Thyroid gland (tissue), 4 donors: Measurements from ENCODE around the gene TBRG4. TPM values are rescaled to one million over a fixed set of nuclear protein-coding genes. Genes with fewer than 3 reads are reported as not detected.
"Not testable (repeated sequence)": the region's sequence is repeated elsewhere in the genome, so short reads cannot be mapped to it uniquely, and the experiment has no call there.

ENCODE experiments used
- DNase-seq, 2 donors: peaks; one replicate each; pipeline ENCODE4 v3.0.0-alpha.2; 2019
- H3K27ac ChIP-seq, 3 donors: fragments of 200-600 bp; sonication (generic); 1 replicate in 2 of 3; 2 replicates in 1 of 3; pipeline ENCODE4 v1.5.1; 2016 to 2019; ENCODE audit warnings: mild to moderate bottlenecking in 1 of 3, moderate library complexity in 1 of 3
- H3K27me3 ChIP-seq: fragments of 200-600 bp; sonication (generic); one replicate; pipeline ENCODE4 v1.5.1; 2019
- H3K36me3 ChIP-seq, 2 donors: fragments of 200-600 bp; sonication (generic); one replicate each; pipeline ENCODE4 v1.5.1; 2016 to 2019
- H3K4me1 ChIP-seq, 2 donors: fragments of 200-600 bp; sonication (generic); one replicate each; pipeline ENCODE4 v1.5.1; 2017 to 2019
- H3K4me3 ChIP-seq, 3 donors: fragments of 200-600 bp; sonication (generic); replicated peaks in 1 of 3; 1 replicate in 2 of 3; 2 replicates in 1 of 3; pipeline ENCODE4 v1.5.1; 2016; ENCODE audit warnings: mild to moderate bottlenecking in 1 of 3
- H3K9me3 ChIP-seq: fragments of 200-600 bp; sonication (generic); one replicate; pipeline ENCODE4 v1.5.1; 2017
- CTCF ChIP-seq, 6 experiments: fragments of 200-600 bp in 3 of 6; fragments of 450-650 bp in 3 of 6; sonication (generic) in 3 of 6; IDR thresholded peaks; one replicate each; pipeline ENCODE4 v1.5.1; 2016 to 2019; ENCODE audit warnings: antibody characterized with exemption in 6 of 6, mild to moderate bottlenecking in 2 of 6, inconsistent platforms in 1 of 6, moderate library complexity in 1 of 6
- POLR2A ChIP-seq, 2 donors: fragments of 450-650 bp; IDR thresholded peaks; one replicate each; pipeline ENCODE4 v1.6.1; 2017; ENCODE audit warnings: antibody characterized with exemption in 2 of 2, mild to moderate bottlenecking in 2 of 2, moderate library complexity in 1 of 2
- WGBS, 2 donors: methylation state at CpG; one replicate each; pipeline ENCODE4 v1.1.5; 2017; 5-methylcytosine and 5-hydroxymethylcytosine counted together
- intact Hi-C: fragments of 100-400 bp; cut with DNase I; formaldehyde crosslinking; loops from one replicate; pipeline ENCODE4 v1.15.1; 2023
- total RNA-seq, 4 donors: library from RNA; depleted of rRNA; stranded (reverse); fragments of >200 nt; gene quantifications; one replicate each; pipeline ENCODE4 v1.2.3, GENCODE V29; 2016

TBRG4 gene
- total RNA-seq, 4 donors from 2014 or later: 40.0 to 57.6 (median 49.3) TPM

DNA sequence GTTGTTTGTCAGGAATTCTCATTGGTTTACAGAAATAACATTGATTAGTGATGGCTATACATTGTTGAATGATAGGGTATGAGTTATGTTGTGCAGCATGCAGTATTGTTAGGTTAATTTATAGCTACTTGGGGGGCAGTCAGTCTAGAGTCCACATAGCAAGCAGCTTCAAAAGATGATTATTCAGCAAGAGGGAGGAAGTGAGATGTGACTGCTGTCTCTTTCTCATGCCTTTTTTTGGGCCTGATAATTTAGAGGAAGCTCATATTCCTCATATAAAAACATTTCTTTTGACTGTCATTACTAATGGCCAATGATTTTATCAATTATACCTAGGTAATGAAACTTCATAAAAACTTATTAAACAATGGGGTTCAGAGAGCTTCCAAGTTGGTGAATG, 3.4 kb upstream of the TBRG4 start:
- Histone ChIP-seq H3K4me3 (no peak overlapping the region), H3K4me1 (peaks cover 5 to 15% of the 10 kb centered on the region in 2 donors), H3K36me3 (no peaks in the 10 kb centered on the region), H3K9me3 (no peaks in the 10 kb centered on the region), H3K27ac (no peak overlapping the region), H3K27me3 (no peaks in the 10 kb centered on the region)
- intact Hi-C loops: no loop called here
- DNase-seq: no peak
- TF ChIP-seq POLR2A (IDR thresholded peaks at IDR 0.05) (no peak), CTCF (IDR thresholded peaks at IDR 0.05) (no peak)

- intact Hi-C loops, H3K27me3 ChIP-seq, H3K4me3 ChIP-seq, H3K27ac ChIP-seq, DNase-seq, H3K9me3 ChIP-seq, H3K36me3 ChIP-seq: not testable (repeated sequence)
- 52 to 62% methylated on average over 1 of the region's 1 CpG for WGBS, 2 donors
- H3K4me1 ChIP-seq: peaks cover 5 to 15% of the 10 kb centered on the region in 2 donors
Measured at GRCh38 chr7:45114257-45114656, 2.8 kb upstream of the TBRG4 start.

- H3K27me3 ChIP-seq: no peaks in the 10 kb centered on the region
- DNase-seq: no peak
- TF ChIP-seq CTCF (IDR thresholded peaks at IDR 0.05) (no peak), POLR2A (IDR thresholded peaks at IDR 0.05) (no peak)
- peaks cover 5 to 15% of the 10 kb centered on the region in 2 donors for H3K4me1 ChIP-seq
- intact Hi-C loops: no loop called here
- no peak overlapping the region for H3K27ac ChIP-seq
- 88 to 95% methylated on average over 1 of the region's 1 CpG for WGBS, 2 donors
- peaks cover 12 to 13% of the 10 kb centered on the region in 2 donors for H3K36me3 ChIP-seq
- H3K4me3 ChIP-seq: no peak overlapping the region
- no peaks in the 10 kb centered on the region for H3K9me3 ChIP-seq
Measured at GRCh38 chr7:45112648-45113047, 1.2 kb upstream of the TBRG4 start.

DNA sequence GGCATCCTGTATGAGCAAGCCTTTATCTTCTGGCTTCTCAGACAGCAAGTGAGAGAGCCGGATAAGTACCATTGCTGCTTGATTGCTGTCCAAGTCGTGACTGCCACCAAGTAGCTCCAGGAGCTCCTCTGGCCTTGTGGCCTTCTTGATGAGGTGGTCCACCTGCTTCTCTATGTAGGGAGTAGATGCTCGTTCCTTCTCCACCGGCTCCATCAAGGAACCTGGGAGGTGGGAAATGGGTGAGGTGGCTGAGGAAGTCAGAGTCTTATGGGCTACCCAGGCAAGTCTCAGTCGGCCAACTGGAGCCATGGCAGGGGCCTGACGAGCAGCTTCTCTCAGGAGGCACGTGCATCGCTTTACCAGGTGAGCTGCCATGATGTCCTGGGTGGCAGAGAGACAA, 2.6 kb downstream of the TBRG4 start:
- Histone ChIP-seq H3K4me1 (peaks cover 5 to 15% of the 10 kb centered on the region in 2 donors), H3K36me3 (peaks cover 46 to 51% of the 10 kb centered on the region in 2 donors), H3K27ac (no peak overlapping the region), H3K9me3 (no peaks in the 10 kb centered on the region), H3K4me3 (no peak overlapping the region), H3K27me3 (no peaks in the 10 kb centered on the region)
- no peak for DNase-seq
- intact Hi-C loops: no loop called here
- 80 to 87% methylated on average over 8 of the region's 8 CpGs for WGBS, 2 donors
- TF ChIP-seq CTCF (IDR thresholded peaks at IDR 0.05) (no peak), POLR2A (IDR thresholded peaks at IDR 0.05) (no peak)

DNA sequence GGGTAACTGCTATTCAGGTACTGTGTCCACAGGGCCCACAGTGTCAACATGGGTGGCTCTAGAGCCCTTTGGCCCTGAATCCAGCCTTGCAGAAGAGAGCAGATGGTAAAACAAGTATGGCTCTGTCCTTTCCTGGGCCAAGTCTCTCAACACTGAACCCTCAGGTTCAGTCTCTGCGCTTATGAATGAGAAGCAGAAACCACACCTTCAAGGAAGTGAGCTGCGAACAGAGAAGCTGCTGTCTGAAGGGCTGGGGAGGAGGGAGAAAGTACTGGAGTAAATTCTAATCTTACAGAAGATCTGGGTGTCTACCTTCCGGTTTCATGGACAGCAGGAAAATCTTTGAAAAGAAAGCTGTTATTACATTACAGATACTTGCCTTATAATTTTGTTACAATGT, 4.1 kb downstream of the TBRG4 start:
- Histone ChIP-seq H3K4me1 (peaks cover 4 to 13% of the 10 kb centered on the region in 2 donors), H3K27ac (no peak overlapping the region), H3K27me3 (no peaks in the 10 kb centered on the region), H3K4me3 (no peak overlapping the region), H3K36me3 (peaks cover 61 to 66% of the 10 kb centered on the region in 2 donors), H3K9me3 (no peaks in the 10 kb centered on the region)
- TF ChIP-seq POLR2A (IDR thresholded peaks at IDR 0.05) (no peak), CTCF (IDR thresholded peaks at IDR 0.05) (no peak)
- intact Hi-C loops: no loop called here
- 81 to 88% methylated on average over 3 of the region's 3 CpGs for WGBS, 2 donors
- no peak for DNase-seq

GRCh38 chr7:45106820-45107219, 4.7 kb downstream of the TBRG4 start:
- H3K4me1 ChIP-seq: peaks cover 0 to 11% of the 10 kb centered on the region in 2 donors
- WGBS, 2 donors: 79 to 81% methylated on average over 7 to 8 of the region's 8 CpGs
- no peak overlapping the region for H3K27ac ChIP-seq
- TF ChIP-seq POLR2A (IDR thresholded peaks at IDR 0.05) (no peak), CTCF (IDR thresholded peaks at IDR 0.05) (no peak)
- no peak overlapping the region for H3K4me3 ChIP-seq
- peaks cover 67 to 71% of the 10 kb centered on the region in 2 donors for H3K36me3 ChIP-seq
- no peak for DNase-seq
- intact Hi-C loops: no loop called here
- no peaks in the 10 kb centered on the region for H3K9me3 ChIP-seq
- no peaks in the 10 kb centered on the region for H3K27me3 ChIP-seq
